H1 (cell line): ENCODE measurements around the gene SLIT3. TPM values are rescaled to one million over a fixed set of nuclear protein-coding genes. Genes with fewer than 3 reads are reported as not detected.

Experiments used
- CTCF ChIA-PET: fragments of 300-600 bp; sonication (Branson Sonifier 250); formaldehyde crosslinking; loops from one replicate; lab custom pipeline; 2021; ENCODE audit not compliant: partially characterized antibody; lab: Charles Lee
- POLR2A ChIA-PET: fragments of 300-600 bp; sonication (Branson Sonifier 250); formaldehyde crosslinking; loops from one replicate; lab custom pipeline; 2021; ENCODE audit warnings: inconsistent platforms; ENCODE audit not compliant: partially characterized antibody; lab: Charles Lee
- DNase-seq, 2 experiments: peaks; one replicate each; pipeline versions ENCODE4 v3.0.0 to v3.0.0-alpha.2; 2010 to 2022; ENCODE audit warnings: low spot score in 2 of 2, low read depth in 1 of 2, mixed read lengths in 1 of 2
- FAIRE-seq: peaks from 2 replicates; lab custom pipeline; 2011; peaks lifted over from hg19 to GRCh38; lab: Jason Lieb, UNC
- H2AFZ ChIP-seq: 2 replicates; pipeline ENCODE4 v1.8.1; 2012; ENCODE audit warnings: low read length, inconsistent platforms
- H2AK5ac ChIP-seq: 2 replicates; pipeline ENCODE4 v1.6.1; 2013; ENCODE audit warnings: low read depth, low read length
- H2BK120ac ChIP-seq: replicated peaks from 2 replicates; pipeline ENCODE3; 2013; ENCODE audit warnings: low read depth, low read length, inconsistent platforms
- H2BK12ac ChIP-seq: 2 replicates; pipeline ENCODE4 v1.6.1; 2013; ENCODE audit warnings: low read depth, low read length
- H2BK15ac ChIP-seq: 2 replicates; pipeline ENCODE4 v1.6.1; 2013; ENCODE audit warnings: low read length
- H2BK20ac ChIP-seq: 2 replicates; pipeline ENCODE4 v1.6.1; 2013; ENCODE audit warnings: low read length
- H2BK5ac ChIP-seq: 2 replicates; pipeline ENCODE4 v1.6.1; 2013; ENCODE audit warnings: low read depth, low read length
- H3K14ac ChIP-seq: 2 replicates; pipeline ENCODE4 v1.6.1; 2013; ENCODE audit warnings: inconsistent platforms; ENCODE audit not compliant: insufficient read length
- H3K18ac ChIP-seq: 2 replicates; pipeline ENCODE4 v1.6.1; 2013; ENCODE audit warnings: low read length; ENCODE audit errors: extremely low read depth
- H3K23ac ChIP-seq: 2 replicates; pipeline ENCODE4 v1.6.1; 2013; ENCODE audit warnings: inconsistent platforms; ENCODE audit not compliant: insufficient read length
- H3K23me2 ChIP-seq: 2 replicates; pipeline ENCODE4 v1.6.1; 2013; ENCODE audit warnings: low read depth, low read length
- H3K27ac ChIP-seq: 2 replicates; pipeline ENCODE4 v1.6.1; 2011; ENCODE audit warnings: low read depth, low read length, inconsistent platforms
- H3K27me3 ChIP-seq, 4 experiments: replicated peaks in 1 of 4; 1 replicate in 1 of 4; 2 replicates in 3 of 4; pipeline versions ENCODE4 v1.6.1 to v1.8.1; 2011 to 2013; ENCODE audit warnings: low read length in 3 of 4, mild to moderate bottlenecking in 3 of 4, inconsistent platforms in 2 of 4, mixed read lengths in 2 of 4, moderate library complexity in 1 of 4; ENCODE audit not compliant: control insufficient read depth in 3 of 4, insufficient read depth in 3 of 4; ENCODE audit errors: extremely low read depth in 1 of 4
- H3K36me3 ChIP-seq, 4 experiments: 2 replicates each; pipeline versions ENCODE4 v1.6.1 to v1.8.1; 2011 to 2013; ENCODE audit warnings: mild to moderate bottlenecking in 4 of 4, low read length in 3 of 4, moderate library complexity in 2 of 4, control low read depth in 1 of 4, inconsistent platforms in 1 of 4; ENCODE audit not compliant: insufficient read depth in 4 of 4, control insufficient read depth in 2 of 4
- H3K4ac ChIP-seq: replicated peaks from 2 replicates; pipeline ENCODE3; 2013; ENCODE audit warnings: low read length, low read depth, mixed read lengths, inconsistent platforms; ENCODE audit not compliant: insufficient read length
- H3K4me1 ChIP-seq, 4 experiments: replicated peaks in 1 of 4; 1 replicate in 1 of 4; 2 replicates in 3 of 4; pipeline versions ENCODE4 v1.6.1 to v1.8.1; 2011 to 2013; ENCODE audit warnings: low read length in 3 of 4, inconsistent platforms in 2 of 4, mixed read lengths in 1 of 4; ENCODE audit not compliant: insufficient read depth in 4 of 4, control insufficient read depth in 3 of 4
- H3K4me2 ChIP-seq, 2 experiments: 2 replicates each; pipeline versions ENCODE4 v1.6.1 to v1.8.1; 2011 to 2013; ENCODE audit warnings: low read depth in 2 of 2, low read length in 2 of 2, control low read depth in 1 of 2, inconsistent platforms in 1 of 2, mild to moderate bottlenecking in 1 of 2; ENCODE audit not compliant: insufficient read depth in 1 of 2
- H3K4me3 ChIP-seq, 4 experiments: fragments of 200-600, 300-600 bp in 1 of 4; sonication (generic), shearing (Covaris generic), sonication (Bioruptor Twin) in 1 of 4; 2 replicates each; pipeline versions ENCODE4 v1.5.1 to v1.8.1; 2011 to 2016; ENCODE audit warnings: low read length in 4 of 4, low read depth in 3 of 4, control low read depth in 2 of 4, inconsistent platforms in 2 of 4, mild to moderate bottlenecking in 2 of 4, mixed read lengths in 1 of 4, moderate library complexity in 1 of 4; ENCODE audit not compliant: insufficient read depth in 2 of 4; ENCODE audit errors: extremely low read depth in 1 of 4
- H3K56ac ChIP-seq: replicated peaks from 2 replicates; pipeline ENCODE3; 2013; ENCODE audit warnings: low read depth, mild to moderate bottlenecking, mixed read lengths, low read length, inconsistent platforms; ENCODE audit not compliant: insufficient read length
- H3K79me1 ChIP-seq: 2 replicates; pipeline ENCODE4 v1.6.1; 2013; ENCODE audit warnings: low read depth, low read length, control low read depth
- H3K79me2 ChIP-seq, 2 experiments: 2 replicates each; pipeline versions ENCODE4 v1.6.1 to v1.8.1; 2012 to 2013; ENCODE audit warnings: low read length in 2 of 2, mild to moderate bottlenecking in 2 of 2, inconsistent platforms in 1 of 2; ENCODE audit not compliant: insufficient read depth in 2 of 2, control insufficient read depth in 1 of 2
- H3K9ac ChIP-seq, 4 experiments: replicated peaks in 1 of 4; 1 replicate in 1 of 4; 2 replicates in 3 of 4; pipeline versions ENCODE4 v1.6.1 to v1.8.1; 2011 to 2013; ENCODE audit warnings: low read depth in 3 of 4, low read length in 3 of 4, control low read depth in 2 of 4, mild to moderate bottlenecking in 2 of 4, moderate library complexity in 2 of 4, inconsistent platforms in 1 of 4; ENCODE audit errors: extremely low read depth in 1 of 4
- H3K9me3 ChIP-seq, 2 experiments: 2 replicates each; pipeline versions ENCODE4 v1.6.1 to v1.8.1; 2012 to 2013; ENCODE audit warnings: mild to moderate bottlenecking in 2 of 2, moderate library complexity in 2 of 2, control low read depth in 1 of 2, inconsistent platforms in 1 of 2, low read depth in 1 of 2, low read length in 1 of 2, mixed read lengths in 1 of 2; ENCODE audit not compliant: insufficient read depth in 2 of 2
- H4K20me1 ChIP-seq, 2 experiments: replicated peaks in 1 of 2; 2 replicates each; pipeline versions ENCODE3 to v1.8.1; 2011 to 2013; ENCODE audit warnings: inconsistent platforms in 2 of 2, low read length in 2 of 2, mild to moderate bottlenecking in 1 of 2; ENCODE audit not compliant: insufficient read depth in 2 of 2, control insufficient read depth in 1 of 2
- H4K5ac ChIP-seq: 2 replicates; pipeline ENCODE4 v1.6.1; 2013; ENCODE audit warnings: low read length, low read depth, mixed read lengths, inconsistent platforms; ENCODE audit not compliant: insufficient read length
- H4K8ac ChIP-seq: 2 replicates; pipeline ENCODE4 v1.8.0; 2013; ENCODE audit warnings: mild to moderate bottlenecking, moderate library complexity, low read length, inconsistent platforms; ENCODE audit not compliant: insufficient read depth; ENCODE audit errors: extremely low read depth
- H4K91ac ChIP-seq: replicated peaks from 2 replicates; pipeline ENCODE3; 2013; ENCODE audit warnings: low read length, mixed read lengths, inconsistent platforms; ENCODE audit not compliant: insufficient read length
- BACH1 ChIP-seq: IDR thresholded peaks from 2 replicates; pipeline ENCODE4 v1.6.1; 2012; ENCODE audit warnings: low read length, improper control_type of control experiment
- BRCA1 ChIP-seq: IDR thresholded peaks from 2 replicates; pipeline ENCODE4 v1.6.1; 2012; ENCODE audit warnings: low read depth, low read length, improper control_type of control experiment
- CBX5 ChIP-seq: fragments of 300-800, 300-1000 bp; sonication (generic); IDR thresholded peaks from 2 replicates; pipeline ENCODE4 v1.7.1; 2016; ENCODE audit warnings: antibody characterized with exemption, low read length, low read depth
- CEBPB ChIP-seq: IDR thresholded peaks from 2 replicates; pipeline ENCODE4 v1.6.1; 2012; ENCODE audit warnings: low read depth, low read length
- CHD1 ChIP-seq: IDR thresholded peaks from 2 replicates; pipeline ENCODE4 v1.6.1; 2012; ENCODE audit warnings: low read depth, low read length, improper control_type of control experiment
- EP300 ChIP-seq, 2 experiments: IDR thresholded peaks; 1 replicate in 1 of 2; 2 replicates in 1 of 2; pipeline ENCODE4 v1.6.1; 2011 to 2012; ENCODE audit warnings: low read depth in 2 of 2, low read length in 2 of 2, mild to moderate bottlenecking in 2 of 2, borderline replicate concordance in 1 of 2, inconsistent platforms in 1 of 2, moderate library complexity in 1 of 2
- GABPA ChIP-seq: IDR thresholded peaks from 2 replicates; pipeline ENCODE4 v1.6.1; 2011; ENCODE audit warnings: mild to moderate bottlenecking, low read length, moderate library complexity, borderline replicate concordance; ENCODE audit not compliant: insufficient read depth
- GTF2F1 ChIP-seq: IDR thresholded peaks from 2 replicates; pipeline ENCODE4 v1.6.1; 2012; ENCODE audit warnings: low read depth, low read length, improper control_type of control experiment, borderline replicate concordance
- POLR2AphosphoS5 ChIP-seq: IDR thresholded peaks from 2 replicates; pipeline ENCODE4 v1.6.1; 2011; ENCODE audit warnings: low read depth, low read length
- POU5F1 ChIP-seq: IDR thresholded peaks from 2 replicates; pipeline ENCODE4 v1.6.1; 2011; ENCODE audit warnings: low read depth, mild to moderate bottlenecking, low read length, moderate library complexity
- RNF2 ChIP-seq: fragments of 200-900, 300-1000 bp; sonication (generic); IDR thresholded peaks from 2 replicates; pipeline ENCODE4 v1.7.1; 2016; ENCODE audit warnings: borderline replicate concordance, low read depth, mild to moderate bottlenecking, antibody characterized with exemption, low read length; ENCODE audit not compliant: poor library complexity, severe bottlenecking; ENCODE audit errors: missing control alignments
- SIN3A ChIP-seq, 2 experiments: IDR thresholded peaks in 1 of 2; conservative IDR thresholded peaks in 1 of 2; 2 replicates each; pipeline ENCODE4 v1.6.1; 2011 to 2012; ENCODE audit warnings: low read length in 2 of 2, improper control_type of control experiment in 1 of 2, low read depth in 1 of 2, mild to moderate bottlenecking in 1 of 2
- SIRT6 ChIP-seq: IDR thresholded peaks from one replicate; pipeline ENCODE4 v1.7.1; 2012; ENCODE audit warnings: low read length, inconsistent platforms
- SP2 ChIP-seq: IDR thresholded peaks from 2 replicates; pipeline ENCODE4 v1.6.1; 2012; ENCODE audit warnings: mild to moderate bottlenecking, low read length, inconsistent platforms
- TAF7 ChIP-seq: optimal IDR thresholded peaks from 2 replicates; pipeline ENCODE3; 2011; ENCODE audit warnings: low read depth, mild to moderate bottlenecking, inconsistent platforms, low read length, moderate library complexity, borderline replicate concordance
- WGBS, 2 experiments: shearing (Covaris generic) in 1 of 2; methylation state at CpG; one replicate each; pipeline versions ENCODE4 v1.1.6 to v1.1.7; 2013 to 2015; ENCODE audit warnings: low lambda C conversion rate in 2 of 2, mixed read lengths in 2 of 2, inconsistent platforms in 1 of 2, low coverage in 1 of 2, missing lambda C conversion rate in 1 of 2; ENCODE audit not compliant: insufficient replicate concordance in 2 of 2, insufficient coverage in 1 of 2, insufficient read length in 1 of 2; ENCODE audit errors: extremely low coverage in 1 of 2, missing lambda C conversion rate in 1 of 2; 5-methylcytosine and 5-hydroxymethylcytosine counted together
- polyA plus RNA-seq, 7 experiments: library from polyadenylated mRNA; depleted of rRNA in 3 of 7; stranded (reverse) in 5 of 7; unstranded in 2 of 7; fragments of >200 nt in 5 of 7; fragments of 200-250 nt in 2 of 7; gene quantifications; 1 replicate in 5 of 7; 2 replicates in 1 of 7; 4 replicates in 1 of 7; pipeline versions ENCODE4 v1.2.1 to v1.2.3, GENCODE V29; 2011 to 2013; ENCODE audit warnings: missing spikeins in 2 of 7, mixed read lengths in 2 of 7
- total RNA-seq: library from RNA; stranded (reverse); fragmentation: NEBNext Ultra II Directional; extraction: Animal tissue kit (Norgen Biotek cat#: 25700); gene quantifications from 2 replicates; pipeline ENCODE4 v1.2.1, GENCODE V29; 2021

Gene SLIT3
- total and polyA plus RNA-seq, 2 of the 8 experiments (the other 6 are each of a cell fraction or from before 2014, with no cell fraction given): 1.1 to 1.2 TPM

GRCh38 chr5:169280696-169281095 is 20.2 kb downstream of the SLIT3 start:
- no peak for FAIRE-seq
- Histone ChIP-seq H3K4me2 (no peak overlapping the region), H3K36me3 (no peaks in the 10 kb centered on the region), H4K20me1 (no peaks in the 10 kb centered on the region), H2BK20ac (no peak overlapping the region), H3K23ac (no peak overlapping the region), H3K9ac (no peak overlapping the region), H4K5ac (no peak overlapping the region), H2BK12ac (no peak overlapping the region), H3K14ac (no peak overlapping the region), H3K56ac (no peak overlapping the region), H2BK5ac (no peak overlapping the region), H3K4ac (no peak overlapping the region), H4K91ac (no peak overlapping the region), H3K79me1 (no peaks in the 10 kb centered on the region), H3K23me2 (no peaks in the 10 kb centered on the region), H2BK120ac (no peak overlapping the region), H3K9me3 (no peaks in the 10 kb centered on the region), H4K8ac (no peak overlapping the region), H3K27me3 (no peaks in the 10 kb centered on the region; a peak in 1 of 7 replicates), H3K79me2 (no peaks in the 10 kb centered on the region), H3K4me3 (no peak overlapping the region), H2AFZ (no peak overlapping the region), H3K27ac (no peak overlapping the region), H2BK15ac (no peak overlapping the region), H2AK5ac (no peak overlapping the region), H3K18ac (no peak overlapping the region), H3K4me1 (peaks cover 0 to 14% (median 5%) of the 10 kb centered on the region in 4 experiments; a peak in 5 of 7 replicates)
- TF ChIP-seq CEBPB (no peak), BRCA1 (no peak), CHD1 (no peak), POLR2AphosphoS5 (no peak), SP2 (no peak), SIN3A (conservative IDR thresholded peaks at IDR 0.05 in 1 of 2, IDR thresholded peaks at IDR 0.05 in 1 of 2; ENCODE audit: low read depth in 1 of 2, low read length in 2 of 2) (no peak), TAF7 (no peak), POU5F1 (no peak), CBX5 (no peak), GTF2F1 (no peak), RNF2 (no peak), GABPA (no peak), EP300 (IDR thresholded peaks at IDR 0.05; ENCODE audit: borderline replicate concordance in 1 of 2, low read depth in 2 of 2, low read length in 2 of 2) (no peak), SIRT6 (no peak), BACH1 (no peak)
- CTCF ChIA-PET: interaction anchor here (0.6 to 3.1 kb wide), 10 partner anchors 9 to 1621 kb away, joined by 3 to 16 read pairs (median 4); partner anchors contain the start of gene SLIT3
- no peak for DNase-seq
- POLR2A ChIA-PET: no interaction called here
- WGBS, 2 experiments: 84% methylated on average over 3 of the region's 3 CpGs; no CpG with 5 or more reads in 1 of the 2 experiments
